ENCODE results near the gene PTCD3.

Gene PTCD3

GRCh38 chr2:86143926-86144685 lies 38.1 kb downstream of the PTCD3 start:
- no peak for DNase-seq (ENCODE audit: low read depth in 2 of 2)

- DNase-seq (ENCODE audit: low read depth in 2 of 2): no peak
Measured at GRCh38 chr2:86147793-86148192, 41.8 kb downstream of the PTCD3 start.

GRCh38 chr2:86150502-86150901 lies 44.5 kb downstream of the PTCD3 start:
- DNase-seq (ENCODE audit: low read depth in 2 of 2): no peak

GRCh38 chr2:86157009-86157556 lies 51.0 kb downstream of the PTCD3 start:
- no peak for DNase-seq (ENCODE audit: low read depth in 2 of 2)

GRCh38 chr2:86158286-86158685 lies 52.3 kb downstream of the PTCD3 start:
- no peak for DNase-seq (ENCODE audit: low read depth in 2 of 2)

- DNase-seq (ENCODE audit: low read depth in 2 of 2): no peak
Measured at GRCh38 chr2:86160156-86160952, 54.3 kb downstream of the PTCD3 start.

GRCh38 chr2:86170449-86170848 lies 64.4 kb downstream of the PTCD3 start:
- no peak for DNase-seq (ENCODE audit: low read depth in 2 of 2)

GRCh38 chr2:86171295-86171694 lies 65.3 kb downstream of the PTCD3 start:
- DNase-seq (ENCODE audit: low read depth in 2 of 2): no peak

GRCh38 chr2:86172610-86173009 lies 66.6 kb downstream of the PTCD3 start:
- DNase-seq (ENCODE audit: low read depth in 2 of 2): no peak

GRCh38 chr2:86174445-86174844 lies 68.4 kb downstream of the PTCD3 start:
- DNase-seq (ENCODE audit: low read depth in 2 of 2): no peak

- no peak for DNase-seq (ENCODE audit: low read depth in 2 of 2)
Measured at GRCh38 chr2:86175828-86176227, 69.8 kb downstream of the PTCD3 start.

GRCh38 chr2:86176597-86176996 lies 70.6 kb downstream of the PTCD3 start:
- no peak for DNase-seq (ENCODE audit: low read depth in 2 of 2)

GRCh38 chr2:86185517-86186212 lies 79.6 kb downstream of the PTCD3 start:
- DNase-seq (ENCODE audit: low read depth in 2 of 2): no peak

- DNase-seq (ENCODE audit: low read depth in 2 of 2): no peak
Measured at GRCh38 chr2:86186431-86186830, 80.4 kb downstream of the PTCD3 start.

- no peak for DNase-seq (ENCODE audit: low read depth in 2 of 2)
Measured at GRCh38 chr2:86189782-86190416, 83.9 kb downstream of the PTCD3 start.
